ENCODE measurements around the gene EPM2AIP1. TPM values are rescaled to one million over a fixed set of nuclear protein-coding genes. Genes with fewer than 3 reads are reported as not detected.

The EPM2AIP1 gene
- total and polyA plus RNA-seq, 9 of the 15 experiments (the other 6 are each of a cell fraction or from before 2014, with no cell fraction given), result 6.7 to 44.8 (median 25.2) TPM

DNA sequence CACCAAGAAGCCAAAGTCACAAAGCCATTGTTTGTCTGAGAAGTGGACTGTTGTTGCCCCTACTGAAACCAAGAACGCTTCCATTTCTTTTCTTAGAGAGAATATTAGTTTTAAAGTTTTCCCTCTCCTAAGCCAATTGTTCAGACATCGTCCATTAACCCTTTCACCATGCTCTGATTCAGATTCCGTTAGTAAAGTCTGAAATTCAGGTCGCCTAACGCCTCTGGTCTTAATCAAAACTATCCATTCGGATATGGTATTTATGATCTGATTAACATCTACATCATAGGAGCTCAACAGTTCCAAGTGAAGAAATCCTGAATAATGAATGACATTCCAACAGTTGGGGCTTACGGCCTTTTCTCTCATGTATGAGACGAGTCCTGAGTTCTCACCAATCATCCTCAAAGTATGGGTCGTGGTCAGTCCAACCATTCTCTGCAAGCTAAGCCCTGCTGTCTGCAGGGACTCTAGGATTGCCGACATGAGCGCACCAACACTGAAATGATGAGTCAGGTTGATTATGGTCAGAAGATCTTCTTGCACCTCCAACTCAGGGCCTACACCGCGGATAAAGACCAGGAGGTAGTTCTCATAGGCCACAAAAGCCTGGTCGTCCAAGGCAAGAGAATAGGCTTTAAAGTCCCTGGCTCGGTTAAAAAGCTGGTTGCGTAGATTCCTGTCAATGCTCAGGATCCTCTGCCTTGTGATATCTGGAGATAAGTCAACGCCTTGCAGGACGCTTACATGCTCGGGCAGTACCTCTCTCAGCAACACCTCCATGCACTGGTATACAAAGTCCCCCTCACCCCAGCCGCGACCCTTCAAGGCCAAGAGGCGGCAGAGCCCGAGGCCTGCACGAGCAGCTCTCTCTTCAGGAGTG lies 767 bp downstream of the EPM2AIP1 start (continued):
- TF ChIP-seq ZFX (CRISPR knock-in tag; IDR thresholded peaks at IDR 0.05), result no peak
- no peak for TF ChIP-seq CBX3 (IDR thresholded peaks at IDR 0.05; ENCODE audit: borderline replicate concordance in 1 of 2, low read length in 2 of 2)
- TF ChIP-seq PTTG1 (tag; IDR thresholded peaks at IDR 0.05; ENCODE audit: low read depth), result no peak
- no peak for TF ChIP-seq NCOA6 (IDR thresholded peaks at IDR 0.05)
- TF ChIP-seq ZC3H4 (CRISPR knock-in tag; IDR thresholded peaks at IDR 0.05; ENCODE audit: borderline replicate concordance), result 0 out of 2 replicates have a peak, but pooled peaks have one; percentile 77
- no peak for TF ChIP-seq ADNP (tag; IDR thresholded peaks at IDR 0.05)
- TF ChIP-seq LEF1 (IDR thresholded peaks at IDR 0.05), result no peak
- no peak; the same call in 1 of the 2 replicates for TF ChIP-seq SIN3B (IDR thresholded peaks at IDR 0.05; ENCODE audit: low read depth)
- TF ChIP-seq GATAD2B (IDR thresholded peaks at IDR 0.05; ENCODE audit: borderline replicate concordance), result peak; percentile 32; the same call in 1 of the 2 replicates
- TF ChIP-seq ZNF644 (tag; IDR thresholded peaks at IDR 0.05; ENCODE audit: low read depth), result no peak; the same call in 1 of the 2 replicates
- TF ChIP-seq ZC3H8 (IDR thresholded peaks at IDR 0.05), result no peak
- TF ChIP-seq ATF7 (IDR thresholded peaks at IDR 0.05), result no peak
- TF ChIP-seq TRIM28 (IDR thresholded peaks at IDR 0.05), result no peak
- TF ChIP-seq, protein P1, sequence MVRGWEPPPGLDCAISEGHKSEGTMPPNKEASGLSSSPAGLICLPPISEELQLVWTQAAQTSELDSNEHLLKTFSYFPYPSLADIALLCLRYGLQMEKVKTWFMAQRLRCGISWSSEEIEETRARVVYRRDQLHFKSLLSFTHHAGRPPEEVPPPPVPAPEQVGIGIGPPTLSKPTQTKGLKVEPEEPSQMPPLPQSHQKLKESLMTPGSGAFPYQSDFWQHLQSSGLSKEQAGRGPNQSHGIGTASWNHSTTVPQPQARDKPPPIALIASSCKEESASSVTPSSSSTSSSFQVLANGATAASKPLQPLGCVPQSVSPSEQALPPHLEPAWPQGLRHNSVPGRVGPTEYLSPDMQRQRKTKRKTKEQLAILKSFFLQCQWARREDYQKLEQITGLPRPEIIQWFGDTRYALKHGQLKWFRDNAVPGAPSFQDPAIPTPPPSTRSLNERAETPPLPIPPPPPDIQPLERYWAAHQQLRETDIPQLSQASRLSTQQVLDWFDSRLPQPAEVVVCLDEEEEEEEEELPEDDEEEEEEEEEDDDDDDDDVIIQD (CRISPR knock-in tag; IDR thresholded peaks at IDR 0.05), result no peak
- TF ChIP-seq ZNF316 (IDR thresholded peaks at IDR 0.05), result peak; percentile 99
- no peak for TF ChIP-seq BRD9 (IDR thresholded peaks at IDR 0.05; ENCODE audit: low read depth, partially characterized antibody)
- TF ChIP-seq FUS (optimal IDR thresholded peaks at IDR 0.05; ENCODE audit: low read depth, low read length), result no peak
- peak; percentile 41; the same call in 1 of the 2 replicates for TF ChIP-seq ZNF407 (IDR thresholded peaks at IDR 0.05; ENCODE audit: low read depth)
- peak; percentile 51 for TF ChIP-seq TBP (optimal IDR thresholded peaks at IDR 0.05; ENCODE audit: low read depth, low read length)
- no peak for TF ChIP-seq RBM14 (IDR thresholded peaks at IDR 0.05; ENCODE audit: borderline replicate concordance, insufficient read depth, low read depth, low read length)
